Inflammatory macrophage (primary cell): Measurements from ENCODE around the gene AUTS2.
A peak's percentile ranks its signal among the peaks of the same experiment; 100 is the strongest.
"Not testable (repeated sequence)": the region's sequence is repeated elsewhere in the genome, so short reads cannot be mapped to it uniquely, and the experiment has no call there.

Source experiments
- DNase-seq, 2 donors: peaks; one replicate each; pipeline ENCODE4 v3.0.0-alpha.2; 2020 to 2022

Gene AUTS2

GRCh38 chr7:69763513-69763912 is 165.2 kb downstream of the AUTS2 start:
- DNase-seq, result no peak

GRCh38 chr7:69764147-69764546 is 165.9 kb downstream of the AUTS2 start:
- DNase-seq, result no peak

GRCh38 chr7:69764681-69765080 is 166.4 kb downstream of the AUTS2 start:
- no peak for DNase-seq

GRCh38 chr7:69765879-69766278 is 167.6 kb downstream of the AUTS2 start:
- DNase-seq, result peak in 1 of 2 donors; percentile 19

- no peak for DNase-seq
These were observed 170.8 kb downstream of the AUTS2 start for GRCh38 chr7:69768986-69769595.

GRCh38 chr7:69769826-69770225 is 171.6 kb downstream of the AUTS2 start:
- no peak for DNase-seq

- DNase-seq, result no peak
These were observed 172.3 kb downstream of the AUTS2 start for GRCh38 chr7:69770613-69771012.

GRCh38 chr7:69772718-69773436 is 174.6 kb downstream of the AUTS2 start:
- no peak for DNase-seq

- no peak for DNase-seq
These were observed 175.4 kb downstream of the AUTS2 start for GRCh38 chr7:69773535-69774225.

- no peak for DNase-seq
These were observed 177.0 kb downstream of the AUTS2 start for GRCh38 chr7:69775231-69775771.

GRCh38 chr7:69776611-69777010 is 178.3 kb downstream of the AUTS2 start:
- DNase-seq, result no peak

GRCh38 chr7:69778138-69778537 is 179.9 kb downstream of the AUTS2 start:
- DNase-seq, result no peak

GRCh38 chr7:69780379-69780778 is 182.1 kb downstream of the AUTS2 start:
- no peak for DNase-seq

- no peak for DNase-seq
These were observed 183.2 kb downstream of the AUTS2 start for GRCh38 chr7:69781412-69781846.

GRCh38 chr7:69782917-69783684 is 184.8 kb downstream of the AUTS2 start:
- DNase-seq, result no peak

- DNase-seq, result not testable (repeated sequence)
These were observed 187.9 kb downstream of the AUTS2 start for GRCh38 chr7:69786130-69786529.

- DNase-seq, result no peak
These were observed 188.6 kb downstream of the AUTS2 start for GRCh38 chr7:69786730-69787395.

- DNase-seq, result no peak
These were observed 189.6 kb downstream of the AUTS2 start for GRCh38 chr7:69787736-69788431.

GRCh38 chr7:69789563-69789962 is 191.3 kb downstream of the AUTS2 start:
- DNase-seq, result no peak

- no peak for DNase-seq
These were observed 192.9 kb downstream of the AUTS2 start for GRCh38 chr7:69790977-69791724.

GRCh38 chr7:69791739-69792138 is 193.5 kb downstream of the AUTS2 start:
- no peak for DNase-seq
